ENCODE data around the gene CRB1.
"Not testable (repeated sequence)": the region's sequence is repeated elsewhere in the genome, so short reads cannot be mapped to it uniquely, and the experiment has no call there.

Gene CRB1

GRCh38 chr1:197491505-197491904 lies 223.5 kb downstream of the CRB1 start:
- not testable (repeated sequence) for H3K79me2 ChIP-seq (ENCODE audit: control insufficient read depth, insufficient read depth, low read length); H3K4me3 ChIP-seq (ENCODE audit: low read length); H3K18ac ChIP-seq (ENCODE audit: low read length); H2BK15ac ChIP-seq (replicated peaks; ENCODE audit: low read depth); H3K56ac ChIP-seq (ENCODE audit: low read length); H3K4me1 ChIP-seq (ENCODE audit: control insufficient read depth, low read depth, low read length); H3K4me2 ChIP-seq (ENCODE audit: low read length); H3K9ac ChIP-seq (ENCODE audit: low read length); H3K23ac ChIP-seq (ENCODE audit: low read length); H3K27ac ChIP-seq (ENCODE audit: low read depth, low read length); H3K4ac ChIP-seq (ENCODE audit: low read depth, low read length); H2BK120ac ChIP-seq (ENCODE audit: low read depth, low read length); H4K5ac ChIP-seq (ENCODE audit: low read length); H3K79me1 ChIP-seq (ENCODE audit: low read length); DNase-seq; H2AK5ac ChIP-seq (ENCODE audit: low read length); H3K36me3 ChIP-seq (ENCODE audit: control insufficient read depth, insufficient read depth, low read length); H2BK5ac ChIP-seq (ENCODE audit: low read length); H3K27me3 ChIP-seq (ENCODE audit: insufficient read depth, low read length, poor library complexity); H4K8ac ChIP-seq (ENCODE audit: low read depth, low read length)
- WGBS (ENCODE audit: extremely low coverage, insufficient coverage, low lambda C conversion rate) = no CpG with 5 or more reads among the region's 1 CpG

GRCh38 chr1:197496722-197497121 lies 228.7 kb downstream of the CRB1 start:
- no peak overlapping the region for H2BK5ac ChIP-seq (ENCODE audit: low read length)
- H3K23ac ChIP-seq (ENCODE audit: low read length) = no peak overlapping the region
- H3K18ac ChIP-seq (ENCODE audit: low read length) = no peak overlapping the region
- no peak overlapping the region for H3K4me3 ChIP-seq (ENCODE audit: low read length)
- H3K27ac ChIP-seq (ENCODE audit: low read depth, low read length) = no peak overlapping the region
- H3K79me2 ChIP-seq (ENCODE audit: control insufficient read depth, insufficient read depth, low read length) = no peaks in the 10 kb centered on the region
- no peaks in the 10 kb centered on the region for H3K27me3 ChIP-seq (ENCODE audit: insufficient read depth, low read length, poor library complexity)
- no peaks in the 10 kb centered on the region for H3K36me3 ChIP-seq (ENCODE audit: control insufficient read depth, insufficient read depth, low read length)
- H2BK120ac ChIP-seq (ENCODE audit: low read depth, low read length) = no peak overlapping the region
- H4K5ac ChIP-seq (ENCODE audit: low read length) = no peak overlapping the region
- H2AK5ac ChIP-seq (ENCODE audit: low read length) = no peak overlapping the region
- H3K4me2 ChIP-seq (ENCODE audit: low read length) = no peak overlapping the region
- no peak overlapping the region for H2BK15ac ChIP-seq (replicated peaks; ENCODE audit: low read depth)
- WGBS (ENCODE audit: extremely low coverage, insufficient coverage, low lambda C conversion rate) = no CpG with 5 or more reads among the region's 10 CpGs
- no peaks in the 10 kb centered on the region for H3K4me1 ChIP-seq (ENCODE audit: control insufficient read depth, low read depth, low read length)
- DNase-seq = no peak
- H3K4ac ChIP-seq (ENCODE audit: low read depth, low read length) = no peak overlapping the region
- H3K9ac ChIP-seq (ENCODE audit: low read length) = no peak overlapping the region
- no peak overlapping the region for H4K8ac ChIP-seq (ENCODE audit: low read depth, low read length)
- H3K56ac ChIP-seq (ENCODE audit: low read length) = no peak overlapping the region
- no peaks in the 10 kb centered on the region for H3K79me1 ChIP-seq (ENCODE audit: low read length)

GRCh38 chr1:197510691-197511378 lies 242.8 kb downstream of the CRB1 start:
- no peak for DNase-seq
- H4K5ac ChIP-seq (ENCODE audit: low read length) = no peak overlapping the region

GRCh38 chr1:197515421-197515820 lies 247.4 kb downstream of the CRB1 start:
- Histone ChIP-seq H3K79me2 (ENCODE audit: control insufficient read depth, insufficient read depth, low read length) (no peaks in the 10 kb centered on the region), H3K36me3 (ENCODE audit: control insufficient read depth, insufficient read depth, low read length) (no peaks in the 10 kb centered on the region), H2BK15ac (replicated peaks; ENCODE audit: low read depth) (no peak overlapping the region), H3K4me1 (ENCODE audit: control insufficient read depth, low read depth, low read length) (no peaks in the 10 kb centered on the region), H3K18ac (ENCODE audit: low read length) (no peak overlapping the region), H3K79me1 (ENCODE audit: low read length) (no peaks in the 10 kb centered on the region), H4K5ac (ENCODE audit: low read length) (no peak overlapping the region), H3K4ac (ENCODE audit: low read depth, low read length) (no peak overlapping the region), H3K27me3 (ENCODE audit: insufficient read depth, low read length, poor library complexity) (no peaks in the 10 kb centered on the region), H3K27ac (ENCODE audit: low read depth, low read length) (no peak overlapping the region), H2BK5ac (ENCODE audit: low read length) (no peak overlapping the region), H3K4me2 (ENCODE audit: low read length) (no peak overlapping the region), H3K56ac (ENCODE audit: low read length) (no peak overlapping the region), H3K4me3 (ENCODE audit: low read length) (no peak overlapping the region), H2AK5ac (ENCODE audit: low read length) (no peak overlapping the region), H4K8ac (ENCODE audit: low read depth, low read length) (no peak overlapping the region), H3K9ac (ENCODE audit: low read length) (no peak overlapping the region), H3K23ac (ENCODE audit: low read length) (no peak overlapping the region), H2BK120ac (ENCODE audit: low read depth, low read length) (no peak overlapping the region)
- no CpG with 5 or more reads among the region's 1 CpG for WGBS (ENCODE audit: extremely low coverage, insufficient coverage, low lambda C conversion rate)
- DNase-seq = no peak

More at GRCh38 chr1:197510691-197511378, 242.8 kb downstream of the CRB1 start:
- no peak overlapping the region for H3K56ac ChIP-seq (ENCODE audit: low read length)
- no peaks in the 10 kb centered on the region for H3K36me3 ChIP-seq (ENCODE audit: control insufficient read depth, insufficient read depth, low read length)
- H2BK5ac ChIP-seq (ENCODE audit: low read length) = no peak overlapping the region
- no peaks in the 10 kb centered on the region for H3K79me1 ChIP-seq (ENCODE audit: low read length)
- H4K8ac ChIP-seq (ENCODE audit: low read depth, low read length) = no peak overlapping the region
- H2AK5ac ChIP-seq (ENCODE audit: low read length) = no peak overlapping the region
- H2BK15ac ChIP-seq (replicated peaks; ENCODE audit: low read depth) = no peak overlapping the region
- no peaks in the 10 kb centered on the region for H3K27me3 ChIP-seq (ENCODE audit: insufficient read depth, low read length, poor library complexity)
- no CpG with 5 or more reads among the region's 4 CpGs for WGBS (ENCODE audit: extremely low coverage, insufficient coverage, low lambda C conversion rate)
- no peak overlapping the region for H3K4me3 ChIP-seq (ENCODE audit: low read length)
- H3K4ac ChIP-seq (ENCODE audit: low read depth, low read length) = no peak overlapping the region
- no peak overlapping the region for H3K4me2 ChIP-seq (ENCODE audit: low read length)
- no peak overlapping the region for H2BK120ac ChIP-seq (ENCODE audit: low read depth, low read length)
- no peak overlapping the region for H3K18ac ChIP-seq (ENCODE audit: low read length)
- H3K79me2 ChIP-seq (ENCODE audit: control insufficient read depth, insufficient read depth, low read length) = no peaks in the 10 kb centered on the region
- H3K4me1 ChIP-seq (ENCODE audit: control insufficient read depth, low read depth, low read length) = no peaks in the 10 kb centered on the region
- no peak overlapping the region for H3K9ac ChIP-seq (ENCODE audit: low read length)
- no peak overlapping the region for H3K23ac ChIP-seq (ENCODE audit: low read length)
- no peak overlapping the region for H3K27ac ChIP-seq (ENCODE audit: low read depth, low read length)

- H3K4me2 ChIP-seq (ENCODE audit: low read length) = no peak overlapping the region
- H3K9ac ChIP-seq (ENCODE audit: low read length) = no peak overlapping the region
- H3K18ac ChIP-seq (ENCODE audit: low read length) = no peak overlapping the region
- H3K79me1 ChIP-seq (ENCODE audit: low read length) = no peaks in the 10 kb centered on the region
- H3K4me1 ChIP-seq (ENCODE audit: control insufficient read depth, low read depth, low read length) = no peaks in the 10 kb centered on the region
- no peak overlapping the region for H2BK5ac ChIP-seq (ENCODE audit: low read length)
- peak; percentile 22 for DNase-seq
- no peaks in the 10 kb centered on the region for H3K27me3 ChIP-seq (ENCODE audit: insufficient read depth, low read length, poor library complexity)
- H2BK120ac ChIP-seq (ENCODE audit: low read depth, low read length) = no peak overlapping the region
- no peak overlapping the region for H2AK5ac ChIP-seq (ENCODE audit: low read length)
- no peak overlapping the region for H3K4ac ChIP-seq (ENCODE audit: low read depth, low read length)
- H3K27ac ChIP-seq (ENCODE audit: low read depth, low read length) = no peak overlapping the region
- H4K8ac ChIP-seq (ENCODE audit: low read depth, low read length) = no peak overlapping the region
- no peak overlapping the region for H4K5ac ChIP-seq (ENCODE audit: low read length)
- no peaks in the 10 kb centered on the region for H3K79me2 ChIP-seq (ENCODE audit: control insufficient read depth, insufficient read depth, low read length)
- no CpG with 5 or more reads among the region's 1 CpG for WGBS (ENCODE audit: extremely low coverage, insufficient coverage, low lambda C conversion rate)
- H2BK15ac ChIP-seq (replicated peaks; ENCODE audit: low read depth) = no peak overlapping the region
- H3K23ac ChIP-seq (ENCODE audit: low read length) = no peak overlapping the region
- H3K56ac ChIP-seq (ENCODE audit: low read length) = no peak overlapping the region
- no peak overlapping the region for H3K4me3 ChIP-seq (ENCODE audit: low read length)
- H3K36me3 ChIP-seq (ENCODE audit: control insufficient read depth, insufficient read depth, low read length) = no peaks in the 10 kb centered on the region
Measured at GRCh38 chr1:197519741-197520334, 251.8 kb downstream of the CRB1 start.

Measured in mesendoderm (in vitro differentiated cells).